CD4-positive, alpha-beta T cell treated with Interleukin-2 at 100 ng/mL for 4 hours (primary cell): ENCODE measurements around the gene TDRD10.

Source experiments
- DNase-seq: peaks from one replicate; pipeline ENCODE4 v3.0.0-alpha.2; 2020; ENCODE audit warnings: low spot score

Gene TDRD10

GRCh38 chr1:154578058-154578418, 76.0 kb downstream of the TDRD10 start:
- DNase-seq, result no peak

DNA sequence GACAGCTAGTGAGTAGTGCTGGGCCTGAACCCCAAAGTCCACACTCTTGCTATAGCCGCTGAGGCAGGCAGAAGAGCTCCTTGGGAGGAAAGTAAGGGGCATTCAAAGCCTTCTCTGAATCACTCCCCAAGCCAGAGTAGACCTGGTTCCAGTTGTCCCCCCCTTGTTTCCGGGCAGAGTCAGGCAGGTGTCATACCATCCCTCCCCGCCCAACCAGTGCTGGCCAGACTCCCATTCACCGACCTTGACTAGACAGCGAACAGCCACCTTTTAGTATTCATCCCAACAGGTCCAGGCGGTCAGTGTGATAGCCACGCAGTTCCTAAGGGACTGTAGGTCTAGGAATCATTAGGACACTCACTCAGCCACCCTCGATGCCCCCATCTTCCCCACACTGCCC, 77.4 kb downstream of the TDRD10 start:
- no peak for DNase-seq

DNA sequence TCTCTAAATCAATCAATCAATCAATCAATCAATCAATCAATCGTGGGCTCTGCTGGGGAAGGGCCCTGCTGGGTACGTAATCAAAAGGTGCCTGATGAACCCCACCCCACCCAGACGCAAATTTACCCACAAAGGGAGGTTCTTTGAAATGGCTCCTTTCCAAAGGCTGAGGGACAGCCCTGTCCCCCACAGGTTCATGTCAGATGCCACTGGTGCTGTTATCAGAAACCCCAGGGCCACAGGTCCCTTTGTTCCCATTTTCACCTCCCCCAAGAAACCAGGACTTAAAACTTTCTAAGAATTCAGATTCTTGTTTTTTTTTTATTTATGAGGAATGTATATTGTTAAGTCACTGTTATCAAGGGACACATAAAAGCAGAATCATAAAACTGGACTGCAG, 79.7 kb downstream of the TDRD10 start:
- DNase-seq, result no peak

- no peak for DNase-seq
Observed at GRCh38 chr1:154582885-154583284, 80.9 kb downstream of the TDRD10 start.

- no peak for DNase-seq
Observed at GRCh38 chr1:154583773-154584172, 81.8 kb downstream of the TDRD10 start.

DNA sequence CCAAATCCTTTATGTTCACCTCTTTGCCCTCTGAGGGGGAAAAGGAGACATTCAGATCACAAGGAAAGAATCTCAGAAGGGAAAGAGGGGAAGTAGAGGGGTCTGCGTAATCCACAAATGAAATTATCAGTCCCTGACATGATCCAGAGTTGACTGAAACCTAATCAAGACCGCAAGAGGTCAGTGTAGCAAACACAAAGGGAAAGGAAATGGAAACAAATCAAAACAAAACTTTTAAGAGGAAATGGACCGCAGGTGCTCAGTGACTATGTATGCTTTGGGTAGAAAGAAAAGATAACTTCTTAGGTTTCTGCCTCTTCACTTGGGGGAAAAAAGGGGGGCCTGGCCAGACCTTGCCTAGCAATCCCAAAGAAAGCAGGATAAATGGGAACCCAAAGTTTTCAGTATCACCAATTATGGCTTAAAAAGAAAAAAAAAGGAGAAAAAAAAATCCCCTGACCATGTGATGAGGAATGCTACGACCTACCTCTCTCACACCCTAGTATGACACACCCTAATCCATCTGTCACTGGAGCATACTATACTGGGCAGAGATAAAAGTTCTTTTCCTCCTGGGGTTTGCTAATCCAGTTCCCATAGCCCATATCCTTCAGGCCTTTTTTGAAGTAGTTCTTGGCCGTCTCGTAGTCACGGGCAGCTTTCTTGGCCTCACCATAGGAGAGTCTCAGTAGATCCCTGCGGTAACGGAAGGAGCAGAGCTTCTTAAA, 82.4 kb downstream of the TDRD10 start:
- DNase-seq, result no peak

DNA sequence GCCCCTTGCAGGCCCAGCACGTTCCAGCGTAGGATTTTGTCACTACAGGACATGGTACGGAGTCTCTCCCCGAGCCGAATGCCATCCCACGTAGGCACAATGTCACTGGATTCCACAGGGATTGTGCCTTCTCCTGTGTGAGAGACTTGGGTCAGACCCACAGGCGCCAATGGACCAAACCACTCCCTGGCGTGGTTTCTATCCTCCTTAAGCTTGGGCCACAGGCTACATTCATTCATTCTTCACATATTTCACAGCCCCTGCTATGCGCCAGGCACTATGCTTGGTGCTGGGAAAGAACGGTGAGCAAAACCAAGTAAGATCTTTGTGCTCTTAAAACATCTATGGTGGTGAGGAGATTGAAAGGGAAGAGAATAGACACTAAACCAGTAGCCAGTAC, 84.2 kb downstream of the TDRD10 start:
- no peak for DNase-seq

DNA sequence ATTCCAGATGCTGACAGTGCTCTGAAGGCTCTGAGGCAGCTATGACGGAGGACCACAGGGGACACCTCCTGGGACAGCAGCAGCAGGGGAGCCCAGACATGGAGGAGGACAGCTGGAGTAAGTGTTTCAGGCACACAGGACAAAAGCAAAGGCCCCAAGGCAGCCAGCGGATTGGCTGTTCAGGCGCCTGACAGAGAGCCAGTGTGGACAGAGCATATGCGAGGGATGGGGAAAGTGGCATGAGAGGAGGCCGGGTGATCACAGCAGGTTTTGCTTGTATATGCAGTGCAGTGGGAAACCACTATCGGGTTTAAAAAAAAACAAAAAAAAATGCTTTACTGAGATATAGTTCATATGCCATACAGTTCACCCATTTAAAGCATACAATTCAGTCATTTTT, 84.6 kb downstream of the TDRD10 start:
- DNase-seq, result no peak

- no peak for DNase-seq
Observed at GRCh38 chr1:154589780-154590179, 87.8 kb downstream of the TDRD10 start.

DNA sequence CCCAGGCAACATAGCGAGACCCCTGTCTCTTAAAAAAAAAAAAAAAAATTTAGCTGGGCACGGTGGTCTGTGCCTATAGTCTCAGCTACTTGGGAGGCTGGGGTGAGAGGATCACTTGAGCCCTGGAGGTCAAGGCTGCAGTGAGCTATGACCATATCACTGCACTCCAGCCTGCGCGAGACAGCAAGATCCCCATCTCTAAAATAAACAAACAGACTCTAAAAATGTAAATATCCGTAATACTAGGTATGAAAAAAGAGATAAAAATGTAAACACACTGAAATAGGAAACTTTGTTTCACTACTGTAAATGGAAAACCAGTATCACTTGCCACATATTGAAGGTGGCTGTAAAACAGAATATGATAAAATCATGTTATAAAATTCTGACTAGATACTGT, 88.7 kb downstream of the TDRD10 start:
- no peak for DNase-seq

- DNase-seq, result no peak
Observed at GRCh38 chr1:154591206-154591605, 89.2 kb downstream of the TDRD10 start.

- DNase-seq, result no peak
Observed at GRCh38 chr1:154593390-154593789, 91.4 kb downstream of the TDRD10 start.

DNA sequence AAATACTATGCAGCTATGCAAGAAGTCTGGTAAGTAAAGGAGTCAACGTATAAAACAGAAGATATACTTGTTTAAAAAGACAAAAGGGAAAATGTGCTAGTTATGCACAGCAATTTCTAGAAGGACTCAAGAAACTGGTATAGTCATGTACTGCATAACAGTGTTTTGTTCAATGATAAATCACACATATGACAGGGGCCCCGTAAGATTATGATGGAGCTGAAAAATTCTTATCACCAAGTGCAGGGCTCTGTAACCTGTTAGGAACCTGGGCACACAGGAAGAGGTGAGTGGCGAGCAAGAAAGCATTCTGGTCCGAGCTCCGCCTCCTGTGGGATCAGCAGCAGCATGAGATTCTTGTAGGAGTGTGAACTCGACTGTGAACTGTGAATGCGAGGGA, 92.8 kb downstream of the TDRD10 start:
- DNase-seq, result no peak

GRCh38 chr1:154595621-154596020, 93.6 kb downstream of the TDRD10 start:
- no peak for DNase-seq
